ENCODE measurements around the gene LSS.

Gene LSS

DNA sequence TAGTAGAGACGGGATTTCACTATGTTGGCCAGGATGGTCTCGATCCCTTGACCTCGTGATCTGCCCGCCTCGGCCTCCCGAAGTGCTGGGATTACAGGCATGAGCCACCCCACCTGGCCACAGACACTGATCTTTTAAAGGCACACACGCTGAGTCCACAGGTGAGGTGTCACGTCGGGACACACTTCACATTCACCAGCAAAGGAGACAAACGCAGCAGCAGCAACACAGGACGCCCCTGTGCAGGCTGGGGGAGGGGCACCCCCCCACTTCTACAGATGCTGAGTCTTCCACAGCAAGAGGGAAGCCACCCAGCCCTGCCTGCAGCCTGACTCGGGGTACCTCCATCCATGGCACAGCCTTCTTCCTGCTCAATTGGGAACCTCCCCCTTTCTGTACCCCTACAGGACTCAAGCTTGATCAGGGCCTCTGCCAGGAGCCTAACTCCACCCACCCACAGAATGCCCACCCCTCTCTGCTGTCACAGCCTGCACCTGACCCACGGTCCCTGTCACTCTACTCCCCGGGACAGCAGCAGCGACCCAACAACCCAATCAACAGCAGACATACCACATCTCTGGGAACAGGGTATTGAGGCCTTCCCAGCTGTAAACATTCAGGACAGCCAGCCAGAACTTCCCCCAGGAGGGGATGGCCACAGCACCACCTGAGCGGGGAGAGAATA, 9.5 kb downstream of the LSS start:
- no peak for DNase-seq (ENCODE audit: low read depth in 3 of 3)

DNA sequence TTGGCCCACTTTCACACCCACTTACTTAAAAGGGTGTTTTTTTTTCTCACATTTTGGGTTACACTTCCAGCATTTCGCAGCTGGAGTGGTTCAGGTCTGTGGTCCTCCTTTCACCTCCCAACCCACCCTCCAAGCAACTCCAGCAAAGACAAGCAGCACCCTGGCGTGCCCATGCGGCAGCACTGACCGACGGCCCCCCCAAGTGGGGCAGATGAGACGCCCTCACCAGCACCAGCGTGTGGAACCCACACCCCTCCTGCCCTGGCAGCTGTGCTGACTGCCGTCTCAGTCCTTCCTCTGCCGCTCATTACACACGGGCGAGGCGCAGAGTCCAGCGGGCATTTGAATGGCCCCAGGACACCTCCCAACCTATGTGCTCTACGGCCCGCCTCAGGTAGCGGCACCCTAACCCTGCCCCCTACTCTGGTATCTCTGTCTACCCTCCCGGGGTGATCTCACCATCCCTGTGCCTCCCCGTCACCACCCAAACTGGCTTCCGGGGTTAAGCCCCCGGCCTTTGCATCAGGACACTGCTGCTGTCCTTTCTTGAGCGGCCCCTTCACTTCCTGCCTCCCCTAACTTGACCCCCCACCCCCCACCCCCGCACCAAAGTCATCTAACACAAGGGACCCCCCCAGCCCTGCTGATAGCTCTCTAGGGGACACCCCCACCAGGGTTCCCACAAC, 10.9 kb downstream of the LSS start:
- DNase-seq (ENCODE audit: low read depth in 3 of 3), result no peak

DNA sequence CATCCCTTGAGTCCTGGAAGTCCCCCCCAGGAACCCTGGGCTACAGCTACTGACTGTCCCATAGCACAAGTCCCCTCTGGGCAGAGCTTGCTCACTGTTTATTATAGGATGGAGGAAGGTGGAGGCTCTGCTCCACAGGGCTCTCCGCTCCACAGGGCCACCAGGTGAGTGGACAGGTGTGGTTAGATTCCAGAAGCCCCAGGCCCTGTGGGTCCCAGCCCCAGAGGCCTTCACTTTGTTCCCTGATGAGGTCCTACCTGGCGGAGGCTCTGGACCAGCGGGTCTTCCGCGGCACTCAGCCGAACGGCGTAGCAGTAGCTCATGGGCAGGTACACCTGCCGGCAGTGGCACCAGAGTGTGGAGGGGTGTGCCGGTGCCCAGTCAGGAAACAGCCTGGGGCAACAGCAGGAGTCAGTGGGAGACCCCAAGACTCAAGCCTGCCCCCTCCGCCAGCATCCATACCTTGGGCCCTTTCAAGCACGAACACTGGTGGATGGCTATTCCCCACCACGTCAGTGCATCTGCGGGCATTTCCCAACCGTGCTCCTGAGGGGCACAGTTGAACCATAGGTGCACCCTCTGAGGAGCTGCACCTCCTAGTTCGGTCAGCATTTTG, 12.3 kb downstream of the LSS start:
- no peak for DNase-seq (ENCODE audit: low read depth in 3 of 3)

DNA sequence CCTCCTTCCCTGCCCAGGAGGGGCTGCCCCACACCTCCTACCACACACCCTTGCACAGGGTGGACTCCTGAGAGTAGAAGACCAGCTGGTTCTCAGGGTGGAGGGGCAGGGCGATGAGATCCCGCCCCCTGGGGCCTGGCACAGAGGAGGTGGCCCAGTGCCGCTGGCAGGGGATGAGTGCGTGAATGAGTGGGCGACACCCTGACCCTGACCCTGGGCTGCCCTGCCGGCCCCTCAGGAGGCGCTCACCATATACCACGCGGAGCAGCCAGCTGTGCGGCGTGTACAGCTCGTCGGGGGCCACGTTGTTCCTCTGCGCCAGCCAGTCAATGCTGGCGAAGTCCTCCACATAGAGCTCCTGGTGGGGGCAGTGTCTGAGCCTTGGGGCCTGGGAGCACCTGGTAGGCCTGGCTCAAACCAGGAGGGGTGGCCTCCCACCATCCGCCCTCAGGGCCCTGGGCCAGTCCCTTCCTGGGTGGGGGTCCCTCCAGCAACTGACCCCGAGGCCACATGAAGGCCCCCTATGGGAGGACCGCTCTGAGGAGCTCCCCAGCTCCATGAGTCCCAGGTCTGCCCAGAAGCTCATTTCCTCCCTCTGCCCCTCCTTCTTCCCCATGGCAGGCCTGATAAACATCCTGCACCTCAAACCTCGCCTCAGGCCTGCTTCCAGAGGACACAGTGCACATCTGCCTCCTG, 13.0 kb downstream of the LSS start:
- DNase-seq (ENCODE audit: low read depth in 3 of 3), result no peak

DNA sequence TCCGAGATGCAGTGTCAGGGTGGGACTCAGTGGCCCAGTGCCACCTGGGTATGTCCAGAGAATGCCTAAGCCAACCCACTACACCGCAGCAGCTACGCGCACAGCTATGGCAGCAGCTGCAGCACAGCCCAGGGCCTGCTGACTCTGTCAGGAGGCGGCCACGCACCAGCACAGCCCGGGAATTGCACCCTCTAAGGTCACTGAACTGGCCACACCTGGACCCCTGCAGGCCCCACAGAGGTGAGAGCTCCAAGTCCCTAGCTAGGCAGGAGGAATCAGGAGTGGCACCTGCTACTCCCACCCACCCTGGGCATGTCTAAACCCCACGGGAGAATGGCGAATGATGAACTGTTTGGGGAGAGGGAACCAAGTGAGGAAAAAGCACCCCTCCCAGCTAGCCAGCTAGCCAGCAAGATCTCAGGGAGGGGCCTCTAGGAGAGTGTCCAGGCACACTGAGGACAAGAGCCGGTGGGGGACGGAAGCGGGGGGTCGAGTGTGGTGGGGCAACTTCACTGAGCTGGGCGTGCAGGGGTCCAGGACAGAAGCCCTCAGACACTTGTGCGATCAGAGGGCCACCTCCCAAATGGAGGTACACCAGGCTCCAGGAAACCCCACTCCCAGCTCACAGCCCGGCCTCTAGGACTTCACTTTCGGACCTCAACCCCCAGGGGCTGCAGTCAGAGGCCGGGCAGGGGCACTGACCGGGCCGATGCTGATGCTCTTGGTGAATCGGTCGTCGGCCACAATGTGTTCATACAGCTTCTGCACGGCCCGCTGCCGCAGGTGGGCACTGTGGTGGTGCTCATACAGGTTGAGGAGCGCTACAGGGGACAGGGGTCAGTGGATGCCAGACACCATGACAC, 13.9 kb downstream of the LSS start:
- no peak for DNase-seq (ENCODE audit: low read depth in 3 of 3)

DNA sequence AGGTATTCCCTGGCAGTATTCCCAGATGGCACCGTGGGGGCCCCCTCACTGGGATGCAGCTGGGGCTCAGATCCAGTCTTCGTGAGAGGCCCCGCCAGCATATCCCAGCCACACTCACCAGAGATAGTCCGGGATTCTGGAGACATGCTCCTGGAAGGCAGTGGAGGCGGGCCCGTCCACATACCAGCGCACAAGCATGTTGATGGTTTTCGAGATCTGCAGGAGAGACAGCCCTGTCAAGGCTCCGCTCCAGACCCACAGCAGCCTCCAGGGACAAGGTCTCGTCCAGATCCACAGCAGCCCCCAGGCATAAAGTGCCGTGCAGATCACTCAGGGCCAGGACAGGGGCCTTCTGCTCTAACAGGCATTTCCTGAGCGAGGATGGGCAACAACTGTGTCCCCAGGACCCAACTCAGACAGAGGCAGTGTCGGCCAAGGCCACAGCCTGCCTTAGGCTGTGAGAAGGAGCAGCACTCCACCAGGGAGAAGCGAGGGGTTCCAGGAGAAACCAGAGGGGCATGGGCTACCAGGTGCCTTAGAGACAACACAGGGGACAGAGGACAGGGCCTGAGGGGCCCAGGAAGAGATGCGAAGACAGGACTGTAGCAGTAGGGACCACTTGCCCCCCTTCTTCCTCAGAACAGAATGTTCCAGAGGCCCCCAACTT, 14.8 kb downstream of the LSS start:
- DNase-seq (ENCODE audit: low read depth in 3 of 3), result no peak

DNA sequence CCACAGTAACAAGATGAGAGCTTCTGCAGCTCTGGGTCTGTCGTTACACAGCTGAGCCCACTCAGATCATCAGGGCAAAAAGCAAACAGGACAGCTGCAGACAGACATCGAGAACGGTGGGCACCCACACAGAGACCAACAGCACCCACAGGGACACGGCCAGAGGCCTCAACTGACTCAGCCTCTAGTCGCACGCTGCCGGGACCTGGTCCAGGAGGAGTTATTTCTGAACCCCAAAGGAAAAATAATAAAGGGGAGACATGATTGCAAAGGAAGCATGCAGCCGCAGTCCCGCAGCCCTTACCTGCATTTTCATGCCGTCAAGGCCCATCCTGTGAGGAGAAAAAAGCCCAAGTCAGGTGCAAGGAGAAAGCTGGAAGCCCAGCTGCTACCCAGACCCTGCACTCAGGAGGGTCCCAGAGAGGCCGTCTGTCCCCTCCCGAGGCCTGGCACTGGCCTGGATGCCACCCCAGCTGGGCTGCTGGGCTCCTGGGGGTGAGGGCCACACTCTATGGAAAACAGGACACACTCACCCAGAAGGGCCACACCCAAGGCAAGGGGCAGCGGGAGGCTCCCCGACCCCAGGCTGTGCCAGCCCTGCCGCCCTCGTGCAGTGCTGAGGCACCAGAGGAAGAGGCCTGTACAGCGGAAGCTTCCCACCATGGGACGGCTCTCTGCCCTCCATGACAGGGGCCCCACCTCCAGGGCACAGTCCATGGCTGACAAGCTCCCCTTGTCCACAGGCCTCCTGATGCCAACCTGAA, 15.7 kb downstream of the LSS start:
- DNase-seq (ENCODE audit: low read depth in 3 of 3), result no peak

DNA sequence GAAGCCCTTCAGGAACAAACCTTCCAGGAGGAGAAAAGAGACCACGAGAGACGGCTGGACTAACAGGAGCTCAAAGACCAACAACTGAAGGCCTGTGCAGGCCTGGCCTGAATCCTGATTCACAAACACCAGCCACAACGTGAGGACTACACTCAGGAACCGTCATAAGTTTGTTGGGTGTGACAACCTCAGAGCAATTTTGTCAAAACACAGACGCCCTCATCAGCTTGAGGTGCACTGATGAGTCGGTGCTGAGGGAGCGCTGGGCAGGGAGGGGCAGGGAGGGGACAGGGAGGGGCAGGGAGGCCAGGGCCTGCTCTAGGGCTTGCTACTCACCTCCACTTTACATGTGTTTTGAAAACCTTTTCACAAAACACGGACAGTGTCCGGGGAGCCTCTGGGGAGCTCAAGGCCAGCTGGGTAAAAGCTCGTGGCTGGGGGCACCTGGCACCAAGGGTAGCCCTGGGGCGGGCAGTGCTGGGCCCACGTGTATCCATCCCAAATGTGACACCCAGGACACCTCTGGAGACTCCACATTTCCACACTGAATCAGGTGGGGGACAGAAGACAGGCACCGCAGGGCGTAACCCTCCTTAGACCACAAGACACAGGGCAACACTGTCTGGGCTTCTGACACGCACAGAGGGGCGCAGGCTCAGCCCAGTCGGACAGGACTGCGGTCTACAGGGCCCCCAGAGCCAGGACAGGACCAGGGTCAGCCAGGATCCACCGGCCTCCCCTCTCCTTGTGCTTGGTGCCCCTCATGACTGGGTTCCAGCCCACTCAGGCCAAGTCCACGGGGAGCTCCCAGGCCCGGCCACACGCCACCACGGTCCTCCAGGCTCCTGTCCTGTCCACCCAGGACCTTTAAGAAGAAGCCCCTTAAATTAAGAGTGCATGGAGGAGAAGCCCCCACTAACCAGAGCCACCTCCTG, 16.5 kb downstream of the LSS start:
- DNase-seq (ENCODE audit: low read depth in 3 of 3), result no peak

DNA sequence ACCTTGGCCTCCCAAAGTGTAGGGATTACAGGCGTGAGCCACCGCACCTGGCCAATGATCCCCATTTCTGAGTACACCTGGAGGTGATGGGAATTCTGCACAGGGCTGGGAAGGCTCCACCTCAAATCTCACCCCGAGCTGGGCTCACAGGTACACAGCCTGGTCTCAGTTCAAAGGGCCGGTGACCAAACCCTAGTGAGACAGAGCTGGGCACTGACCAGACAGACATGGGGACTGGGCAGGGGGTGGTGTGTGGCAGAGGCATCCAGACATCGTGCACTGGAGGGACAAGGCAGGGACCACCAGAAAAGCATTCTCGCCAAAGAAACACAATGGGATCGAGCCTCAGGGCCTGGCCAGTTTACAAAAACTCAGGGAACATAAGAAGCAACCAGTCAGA, 17.2 kb downstream of the LSS start:
- no peak for DNase-seq (ENCODE audit: low read depth in 3 of 3)

DNA sequence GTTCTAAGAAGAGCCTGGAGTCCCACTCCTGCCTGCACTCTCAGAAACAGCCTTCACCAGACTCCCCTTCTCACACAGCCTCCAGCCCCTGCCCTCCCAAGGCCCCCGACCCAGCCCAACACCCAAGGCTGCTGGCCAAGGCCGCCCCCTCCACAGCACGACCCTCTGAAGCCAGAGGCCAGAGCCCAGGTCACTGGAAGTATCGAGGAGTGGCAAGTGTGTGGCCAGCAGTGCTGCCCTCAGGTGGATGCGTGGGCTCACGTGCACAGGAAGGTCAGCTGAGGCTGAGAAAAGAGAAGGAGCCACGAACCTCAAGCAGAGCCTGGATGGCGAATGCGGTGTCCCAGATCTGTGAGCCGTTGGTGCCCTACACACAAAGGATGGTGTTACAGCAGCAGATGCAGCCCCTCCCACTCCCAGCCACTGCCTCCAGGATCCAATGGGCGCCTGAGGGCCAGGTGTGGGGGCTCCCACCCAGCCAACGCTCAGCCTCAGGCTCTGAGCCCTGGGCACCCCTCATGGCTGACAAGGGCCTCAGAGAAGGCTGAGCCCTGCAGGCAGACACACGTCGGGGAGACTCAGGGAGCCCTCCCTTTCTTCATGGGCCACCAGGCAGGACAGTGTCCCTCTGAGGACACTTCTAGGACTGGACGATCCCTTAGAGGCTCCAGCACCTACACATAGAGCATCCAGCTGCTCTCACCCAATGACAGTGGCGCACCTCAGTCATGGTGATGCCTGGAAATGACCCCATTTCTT, 18.0 kb downstream of the LSS start:
- DNase-seq (ENCODE audit: low read depth in 3 of 3), result no peak

DNA sequence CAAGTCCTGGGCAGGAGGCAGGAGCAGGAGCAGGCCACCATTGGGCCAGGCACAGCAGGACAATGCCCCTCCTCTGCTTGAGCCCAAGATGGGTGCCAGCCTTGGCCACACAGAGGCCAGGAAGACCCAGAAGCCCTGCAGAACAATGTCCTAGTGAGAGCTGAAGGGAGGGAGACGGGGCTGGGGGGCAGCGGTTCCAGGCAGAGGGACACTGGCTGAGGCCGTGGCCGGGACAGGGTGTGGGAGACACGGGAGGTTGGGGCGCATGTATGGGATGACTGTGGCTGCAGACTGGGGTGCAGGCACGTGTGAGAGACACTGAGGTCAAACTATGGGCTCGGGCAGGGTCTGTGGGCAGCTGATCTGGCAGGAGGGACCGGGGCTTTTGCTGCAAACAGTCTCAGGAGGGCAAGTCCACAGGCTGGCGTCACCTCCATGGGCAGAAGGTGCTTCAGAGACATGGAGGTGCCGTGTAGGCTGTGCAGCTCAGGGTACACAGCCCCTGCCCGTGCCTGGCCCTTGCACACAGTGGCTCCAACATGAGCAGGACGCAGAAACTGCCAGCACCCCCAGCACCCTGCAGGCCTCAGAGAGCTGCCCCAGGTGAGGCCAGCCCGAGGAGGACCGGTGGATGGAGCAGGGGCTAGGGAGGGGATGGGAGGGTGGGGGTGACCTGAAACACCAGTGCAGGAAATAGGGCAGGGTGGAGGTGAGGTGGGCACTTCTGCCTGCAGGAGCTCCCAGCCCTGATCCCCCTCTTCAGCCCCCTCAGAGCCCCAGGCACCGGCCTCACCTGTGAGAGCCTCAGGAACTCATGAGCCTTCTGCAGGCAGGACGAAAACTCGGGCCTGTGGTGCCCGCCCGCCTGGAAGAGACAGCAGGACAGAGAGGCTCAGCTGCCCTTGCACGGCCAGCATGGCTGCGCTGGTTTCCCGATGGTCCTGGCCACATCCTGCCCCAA, 19.5 kb downstream of the LSS start:
- no peak for DNase-seq (ENCODE audit: low read depth in 3 of 3)

DNA sequence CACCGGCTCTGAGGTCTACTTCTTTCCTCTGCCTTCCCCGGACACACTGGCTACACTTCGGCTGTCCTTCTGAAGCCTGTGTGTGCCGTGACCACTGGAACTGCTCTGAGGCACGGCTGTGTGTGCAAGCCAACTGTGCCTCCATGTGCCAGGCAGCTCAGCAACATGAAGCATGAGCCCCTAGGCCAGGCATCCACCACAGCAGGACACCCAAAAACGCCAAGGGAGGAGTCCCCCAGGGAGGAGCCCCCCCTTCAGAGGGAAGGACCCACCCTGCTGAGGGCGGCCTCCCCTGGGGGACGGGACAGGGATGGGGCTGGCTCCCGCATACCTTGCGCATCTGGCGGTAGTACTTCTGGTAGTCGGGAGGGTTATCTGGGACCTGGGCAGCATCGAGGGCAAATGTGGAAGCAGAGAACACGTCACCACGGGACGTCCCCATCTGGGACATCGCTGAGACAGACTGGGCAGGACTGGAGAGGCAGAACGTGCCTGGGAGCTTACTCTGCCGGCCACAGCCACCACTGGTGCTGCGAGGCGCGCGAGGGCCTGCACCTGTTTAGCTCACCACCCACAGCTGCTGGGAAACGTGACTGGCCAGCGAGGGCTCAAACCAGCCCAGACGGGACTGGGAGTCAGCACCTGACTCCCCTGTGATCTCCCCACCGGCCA, 20.5 kb downstream of the LSS start:
- no peak for DNase-seq (ENCODE audit: low read depth in 3 of 3)

DNA sequence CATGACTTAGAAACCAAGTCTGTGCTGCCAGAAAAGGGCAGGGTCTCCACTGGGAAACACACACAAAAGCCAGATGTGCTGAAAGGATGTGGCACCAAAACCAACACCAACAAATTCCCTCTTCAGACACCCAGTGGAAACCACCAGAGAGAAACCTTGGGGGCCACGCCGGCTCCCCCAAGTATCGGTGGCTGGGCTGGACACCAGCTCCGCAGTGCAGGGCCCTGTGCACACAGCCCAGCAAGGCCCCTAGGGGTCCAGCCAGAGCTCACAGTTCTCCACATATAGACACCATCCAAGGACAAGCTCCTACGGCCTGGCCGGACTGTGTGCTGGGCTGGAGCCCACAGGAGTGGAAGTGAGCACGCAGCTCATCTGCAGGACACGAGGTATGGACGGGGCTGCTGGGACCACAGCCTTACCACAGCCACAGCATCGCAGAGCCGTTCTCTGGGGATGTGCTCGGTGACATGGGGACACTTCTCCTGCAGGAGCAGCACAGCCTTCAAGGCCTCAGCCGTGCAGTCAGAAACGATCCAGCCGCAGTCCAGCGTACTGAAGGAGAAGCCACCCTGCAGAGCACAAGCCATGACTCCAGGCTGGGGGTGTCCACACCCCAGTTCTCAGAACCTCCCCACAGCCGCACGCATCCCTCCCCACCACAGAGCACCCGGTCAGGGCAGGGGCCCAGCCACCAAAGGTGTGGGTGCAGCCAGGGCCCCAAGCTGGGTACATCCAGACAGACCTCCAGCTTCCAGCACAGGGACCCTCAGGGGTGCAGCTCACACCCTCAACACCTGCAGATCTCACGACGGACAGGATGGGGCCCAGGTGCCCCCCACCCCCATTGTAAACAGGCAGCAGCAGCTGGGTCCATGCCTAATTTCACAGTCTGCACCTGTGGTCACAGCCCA, 21.3 kb downstream of the LSS start:
- DNase-seq (ENCODE audit: low read depth in 3 of 3), result no peak

DNA sequence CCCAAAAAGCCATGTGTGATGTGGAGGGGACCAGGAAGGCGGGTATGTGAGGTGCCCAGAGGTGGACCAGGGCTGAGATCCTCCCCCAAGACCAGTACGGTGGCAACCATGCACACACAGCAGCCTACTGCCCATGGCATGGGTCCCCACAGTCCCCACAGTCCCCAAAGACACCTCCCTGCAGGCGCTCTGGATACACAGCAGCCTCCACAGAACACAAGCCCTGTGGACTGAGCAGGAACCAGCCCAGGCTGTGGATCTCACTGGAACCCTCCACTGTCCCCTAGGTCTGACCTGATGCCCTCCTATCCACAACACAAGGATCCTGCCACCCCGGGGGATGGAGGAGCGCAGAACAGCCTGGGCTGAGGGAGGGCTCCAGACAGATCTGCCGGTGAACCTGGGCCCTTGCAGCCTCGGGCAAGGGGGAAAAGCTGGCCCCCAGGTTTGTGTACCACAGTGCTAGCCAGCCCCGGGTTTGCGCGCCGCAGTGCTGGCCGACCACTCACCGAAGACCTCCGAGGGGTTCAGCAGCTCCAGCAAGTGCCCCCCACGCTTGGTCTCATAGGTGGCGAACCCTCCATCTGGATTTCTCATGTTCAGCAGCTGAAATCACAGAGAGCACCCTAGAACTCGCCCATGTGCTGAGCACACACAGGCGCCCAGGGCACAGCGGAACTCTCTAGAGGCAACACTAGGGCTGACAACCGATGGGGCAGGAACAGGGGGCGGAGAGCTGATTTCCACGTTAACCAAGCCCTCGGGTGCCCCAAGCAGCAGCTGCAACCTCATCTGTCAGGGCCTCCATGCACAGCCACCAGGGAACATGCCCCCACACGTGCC, 22.2 kb downstream of the LSS start:
- no peak for DNase-seq (ENCODE audit: low read depth in 3 of 3)

DNA sequence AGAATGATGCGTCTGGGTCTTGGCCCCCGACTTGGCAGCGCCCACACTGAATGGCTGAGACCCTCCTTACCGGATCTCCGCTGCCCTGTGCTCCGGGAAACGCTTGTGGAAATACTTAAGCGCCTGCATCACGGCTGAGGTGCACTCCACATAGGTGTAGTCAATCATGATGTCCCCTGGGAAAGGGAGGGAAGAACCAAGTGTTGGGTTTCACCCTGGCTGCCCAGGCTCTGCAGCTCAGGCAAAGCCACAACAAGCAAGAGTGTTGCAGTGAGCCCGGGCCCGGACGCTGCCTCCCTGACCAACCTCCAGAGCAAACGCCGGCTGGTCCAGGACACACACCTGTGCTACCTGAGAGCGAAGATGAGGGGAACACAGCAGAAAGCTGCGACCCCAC, 22.8 kb downstream of the LSS start:
- DNase-seq (ENCODE audit: low read depth in 3 of 3), result no peak
